ENCODE results near the gene IKBKE. TPM values are rescaled to one million over a fixed set of nuclear protein-coding genes. Genes with fewer than 3 reads are reported as not detected.

The IKBKE gene
- 12.2 TPM for total RNA-seq

- DNase-seq: peak; percentile 69
Observed at GRCh38 chr1:206469933-206470691, at the start of gene IKBKE. IKBKE (plus strand) TSS chr1:206470476; CDS start chr1:206473228, 2,752 bp downstream.

DNA sequence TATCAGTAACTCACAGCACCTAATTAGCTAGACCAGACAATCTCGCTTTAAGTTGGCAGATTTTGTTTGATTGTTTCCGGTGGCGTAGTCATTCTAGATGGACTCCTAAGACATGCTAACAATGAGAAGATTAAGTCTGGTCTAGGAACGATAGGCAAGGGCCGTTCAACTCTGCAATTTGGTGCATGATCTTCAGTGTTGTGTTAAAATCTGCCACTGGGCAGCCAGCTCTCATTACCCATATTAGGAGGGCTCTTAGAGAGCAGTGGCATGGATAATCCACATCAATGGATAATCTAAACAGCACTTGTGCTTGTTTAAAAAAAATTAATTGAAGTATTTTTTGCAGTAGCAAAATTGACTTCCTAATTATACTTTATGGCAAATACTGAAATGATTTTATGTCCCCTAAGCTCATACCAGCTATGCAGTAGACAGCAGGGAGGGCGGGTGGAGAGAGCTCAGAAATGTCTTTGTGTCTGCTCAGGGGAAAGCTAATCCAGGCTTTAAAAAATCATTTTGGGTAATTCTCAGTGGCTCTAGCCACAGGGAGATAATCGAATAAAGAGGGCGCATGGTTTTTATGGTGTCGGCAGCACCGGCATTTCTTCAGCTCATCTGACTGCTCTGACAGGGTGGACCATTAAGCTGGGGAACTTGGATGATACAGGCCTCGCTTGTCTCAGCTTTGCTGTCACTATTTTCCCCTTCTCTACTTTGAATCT lies 48.5 kb upstream of the IKBKE start:
- DNase-seq: no peak

DNA sequence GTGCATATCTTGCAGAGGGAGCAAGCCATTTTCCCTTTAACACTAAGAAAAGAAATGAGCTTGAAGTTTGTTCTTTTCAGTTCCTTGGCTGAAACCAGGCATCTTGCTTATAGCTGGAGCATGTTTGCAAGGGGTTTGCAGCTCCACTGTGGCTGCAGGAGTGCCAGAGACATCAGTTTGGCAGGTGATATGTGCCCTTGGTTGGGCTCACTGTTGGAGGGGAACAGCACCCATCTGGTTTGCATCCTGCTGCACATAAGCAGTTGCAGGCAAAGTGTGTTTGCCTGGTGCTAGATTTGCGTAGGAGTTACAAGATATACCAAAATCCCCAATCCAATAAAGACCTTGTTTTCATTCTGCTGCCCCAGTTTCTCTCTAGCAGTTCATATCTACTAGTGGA lies 47.8 kb upstream of the IKBKE start:
- no peak for DNase-seq

DNA sequence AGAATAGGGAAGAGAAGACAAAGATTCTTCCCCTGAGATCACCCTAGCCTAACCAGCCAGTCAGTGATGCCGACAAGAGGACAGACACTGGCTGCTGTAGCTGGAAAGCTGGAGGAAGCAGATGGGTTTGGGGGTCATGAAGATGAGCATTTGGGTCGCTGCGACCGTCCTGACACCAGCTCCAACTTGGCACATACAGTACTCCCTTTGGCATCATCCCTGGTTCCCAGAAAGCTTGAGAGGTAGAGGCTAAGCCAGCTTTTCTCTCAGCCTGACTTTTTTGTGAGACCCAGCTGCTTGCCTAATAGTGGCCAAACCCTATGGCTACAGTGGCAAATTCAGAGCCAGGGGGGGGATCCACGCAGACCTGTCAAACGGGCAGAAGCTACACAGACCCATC lies 43.0 kb upstream of the IKBKE start:
- DNase-seq: no peak

DNA sequence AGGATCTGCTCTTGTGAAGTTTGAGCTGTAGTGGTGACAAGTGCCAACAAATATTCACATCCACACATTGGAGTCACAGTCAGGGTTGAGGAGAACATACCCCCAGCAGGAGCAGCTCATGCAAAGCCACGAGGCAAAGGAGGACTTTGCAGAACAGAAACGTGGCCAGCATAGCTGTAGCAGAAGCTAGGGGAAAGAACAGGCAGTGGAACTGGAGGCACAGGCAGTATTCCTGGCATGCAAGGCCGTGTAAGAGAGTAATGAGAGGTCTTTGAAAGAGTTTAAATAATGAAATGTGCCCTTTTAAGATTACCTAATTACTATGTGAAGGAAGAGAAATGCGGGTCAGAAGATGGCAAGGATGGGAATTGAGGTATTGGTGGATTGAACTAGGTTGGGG lies 40.9 kb upstream of the IKBKE start:
- DNase-seq: no peak

- peak; percentile 56 for DNase-seq
Observed at GRCh38 chr1:206430031-206430983, 40.0 kb upstream of the IKBKE start.

- no peak for DNase-seq
Observed at GRCh38 chr1:206435445-206435844, 34.8 kb upstream of the IKBKE start.

DNA sequence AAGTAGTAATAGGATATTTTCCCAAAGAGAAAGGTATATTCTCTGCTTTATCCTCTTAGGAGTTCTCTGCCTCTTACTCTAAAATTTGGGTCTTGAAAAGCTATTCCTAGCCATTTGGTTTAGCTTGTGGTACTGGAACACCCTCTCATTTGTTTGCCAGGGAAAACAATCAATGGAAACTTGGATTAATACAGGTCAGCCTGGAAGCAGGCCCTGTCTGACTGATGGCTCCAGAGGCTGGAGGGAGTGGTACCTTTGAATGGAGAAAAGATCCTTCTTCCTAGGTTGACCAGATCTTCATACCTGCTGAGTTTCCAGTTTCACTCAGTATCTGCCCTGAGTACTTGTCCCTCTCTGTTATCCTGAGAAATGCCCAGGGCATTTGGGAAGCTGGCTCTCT lies 31.7 kb upstream of the IKBKE start:
- DNase-seq: no peak

- DNase-seq: no peak
Observed at GRCh38 chr1:206439205-206439604, 31.1 kb upstream of the IKBKE start.

DNA sequence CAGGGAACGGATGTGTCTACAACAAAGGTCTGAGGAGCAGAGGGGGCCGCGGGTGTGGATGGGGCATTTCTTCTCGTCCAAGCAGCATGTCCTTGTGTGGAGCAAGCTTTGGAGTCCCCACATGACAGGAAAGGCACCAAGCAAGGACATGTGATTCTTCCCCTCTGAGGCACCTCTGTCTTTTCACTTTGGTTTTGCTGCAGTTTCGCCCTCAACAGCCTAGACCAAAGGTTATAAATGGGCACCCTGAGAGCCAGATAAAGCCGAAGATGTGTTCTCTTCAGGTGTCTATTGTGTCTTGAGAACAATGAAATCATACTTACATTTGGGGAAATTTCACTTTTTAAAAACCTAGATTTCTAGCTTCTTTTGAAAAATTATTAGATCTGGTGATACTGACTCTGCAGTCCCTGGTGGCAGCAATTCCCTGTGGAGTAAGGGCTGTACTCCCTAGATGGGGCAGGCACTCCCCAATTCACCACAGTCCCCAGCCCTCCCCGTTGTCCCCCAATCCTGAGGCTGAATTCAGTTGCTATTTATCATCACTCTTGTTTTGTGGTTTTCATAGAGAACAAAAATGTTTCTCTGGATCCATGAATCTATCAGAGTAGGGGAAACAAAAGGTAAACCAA lies 28.8 kb upstream of the IKBKE start:
- DNase-seq: no peak

- DNase-seq: no peak
Observed at GRCh38 chr1:206442101-206442500, 28.2 kb upstream of the IKBKE start.

- peak; percentile 74 for DNase-seq
Observed at GRCh38 chr1:206445116-206445515, 25.2 kb upstream of the IKBKE start.

DNA sequence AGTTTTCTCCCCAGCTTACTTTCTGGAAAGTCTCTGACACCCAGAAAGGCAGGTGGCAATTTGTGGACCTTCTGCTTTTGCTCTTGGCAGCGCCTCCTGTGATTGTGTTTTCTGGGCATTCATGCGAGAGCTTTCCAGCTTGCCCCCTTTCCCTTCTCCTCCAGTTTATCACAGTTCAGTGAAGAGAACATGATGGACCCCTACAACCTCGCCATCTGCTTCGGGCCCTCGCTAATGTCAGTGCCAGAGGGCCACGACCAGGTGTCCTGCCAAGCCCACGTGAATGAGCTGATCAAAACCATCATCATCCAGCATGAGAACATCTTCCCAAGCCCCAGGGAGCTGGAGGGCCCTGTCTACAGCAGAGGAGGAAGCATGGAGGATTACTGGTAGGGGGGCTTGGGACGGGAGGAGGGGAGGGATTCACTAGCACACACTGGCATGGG lies 24.3 kb upstream of the IKBKE start:
- no peak for DNase-seq

- DNase-seq: peak; percentile 32
Observed at GRCh38 chr1:206446688-206447421, 23.4 kb upstream of the IKBKE start.

DNA sequence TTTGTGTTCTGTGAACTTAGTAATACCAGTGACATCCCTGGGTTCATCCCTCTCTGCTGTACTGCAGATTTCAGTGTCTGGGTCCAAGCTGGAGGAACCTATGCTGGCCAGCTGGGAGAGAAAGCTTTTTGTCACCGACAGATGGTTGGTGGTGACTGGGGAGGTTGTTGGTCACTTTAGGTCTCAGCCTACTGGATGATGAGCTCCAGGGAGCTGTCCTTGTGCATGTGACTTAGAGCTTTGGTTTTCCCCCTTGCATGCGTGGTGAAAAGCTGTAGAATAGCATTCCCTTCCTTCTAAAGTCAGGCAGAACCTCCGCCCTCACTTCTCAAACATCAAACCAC lies 22.9 kb upstream of the IKBKE start:
- no peak for DNase-seq

- no peak for DNase-seq
Observed at GRCh38 chr1:206447792-206448191, 22.5 kb upstream of the IKBKE start.

DNA sequence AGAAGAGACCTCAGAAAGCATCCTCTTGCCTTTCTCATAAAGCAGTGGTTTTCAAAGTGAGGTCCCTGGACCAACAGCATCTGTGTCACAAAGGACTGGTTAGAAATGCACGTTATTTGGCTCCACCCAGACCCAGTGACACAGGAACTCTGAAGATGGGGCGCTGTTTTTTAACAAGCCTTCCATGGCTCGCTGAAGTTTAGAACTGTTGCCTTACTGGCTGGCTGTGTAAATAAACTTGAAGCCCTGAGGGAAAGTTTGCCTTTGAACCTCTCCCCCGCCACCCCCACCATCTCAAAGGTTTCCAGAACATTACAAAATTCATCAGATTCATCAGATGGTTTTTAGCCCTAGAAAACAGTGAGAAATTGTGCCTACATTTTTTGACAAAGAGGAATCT lies 21.8 kb upstream of the IKBKE start:
- no peak for DNase-seq

- DNase-seq: no peak
Observed at GRCh38 chr1:206449565-206449964, 20.7 kb upstream of the IKBKE start.

DNA sequence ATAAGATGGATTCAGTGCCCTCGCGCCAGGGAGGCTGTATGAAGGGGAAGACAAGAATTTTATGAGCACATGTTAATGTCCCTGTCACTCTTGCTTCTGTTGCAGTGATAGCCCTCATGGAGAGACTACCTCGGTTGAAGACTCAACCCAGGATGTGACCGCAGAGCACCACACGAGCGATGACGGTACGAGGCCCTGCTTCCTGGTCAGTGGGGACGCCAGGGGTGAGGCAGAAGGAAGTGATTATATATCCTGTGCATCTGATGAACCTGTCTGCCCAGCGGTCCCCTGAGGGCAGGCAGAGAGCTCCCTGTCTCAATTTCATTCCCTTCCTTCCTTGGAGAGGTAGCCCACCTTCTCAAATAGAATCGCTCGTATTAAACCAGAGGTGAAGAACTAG lies 20.0 kb upstream of the IKBKE start:
- DNase-seq: no peak

DNA sequence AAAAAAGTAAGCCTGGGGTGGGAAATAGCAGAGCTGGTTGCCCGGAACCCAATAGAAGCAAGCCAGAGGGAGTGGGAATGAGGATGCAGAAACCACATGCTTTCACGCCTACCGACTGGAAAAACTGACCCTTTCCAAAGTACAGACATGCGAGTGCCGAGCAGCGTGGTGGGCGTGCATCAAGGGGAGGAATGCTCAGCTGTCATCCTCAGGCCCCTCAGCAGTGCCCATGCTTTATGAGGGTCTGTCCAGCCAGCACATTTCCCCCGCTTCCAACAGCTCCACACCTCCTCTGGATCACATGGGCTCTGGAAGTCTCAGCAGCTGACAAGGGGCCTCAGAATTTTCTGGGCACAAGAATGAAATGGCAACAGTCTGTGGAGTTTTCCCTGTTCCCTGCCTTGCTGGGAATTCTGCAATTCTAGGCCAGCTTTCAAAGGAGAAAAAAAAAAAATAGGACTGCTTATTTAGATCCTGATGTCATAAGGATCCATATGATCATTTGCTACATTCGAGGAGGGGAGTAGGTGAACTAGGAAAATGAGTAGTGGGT lies 19.1 kb upstream of the IKBKE start:
- peak; percentile 56 for DNase-seq

GRCh38 chr1:206453111-206453510 lies 17.2 kb upstream of the IKBKE start:
- no peak for DNase-seq
